Tibial nerve (tissue), 4 donors: ENCODE measurements around the gene ASB1. TPM values are rescaled to one million over a fixed set of nuclear protein-coding genes. Genes with fewer than 3 reads are reported as not detected.

Experiments used
- DNase-seq, 2 donors: peaks; one replicate each; pipeline ENCODE4 v3.0.0-alpha.2; 2019; ENCODE audit warnings: low spot score in 2 of 2
- H3K27ac ChIP-seq, 4 donors: fragments of 200-600 bp; sonication (generic) in 3 of 4; one replicate each; pipeline ENCODE4 v1.5.1; 2017 to 2019; ENCODE audit warnings: mild to moderate bottlenecking in 1 of 4
- H3K27me3 ChIP-seq, 2 donors: fragments of 200-600 bp; sonication (generic) in 1 of 2; one replicate each; pipeline versions ENCODE4 v1.5.1 to v1.6.0; 2017 to 2019
- H3K36me3 ChIP-seq, 3 donors: fragments of 200-600 bp; sonication (generic); one replicate each; pipeline ENCODE4 v1.5.1; 2018 to 2019
- H3K4me1 ChIP-seq, 4 donors: fragments of 200-600 bp; sonication (generic) in 3 of 4; one replicate each; pipeline ENCODE4 v1.5.1; 2017 to 2019
- H3K4me3 ChIP-seq, 4 donors: fragments of 200-600 bp; sonication (generic) in 3 of 4; one replicate each; pipeline ENCODE4 v1.5.1; 2017 to 2019; ENCODE audit warnings: mild to moderate bottlenecking in 1 of 4, moderate library complexity in 1 of 4
- H3K9me3 ChIP-seq, 4 donors: fragments of 200-600 bp; sonication (generic) in 3 of 4; one replicate each; pipeline ENCODE4 v1.5.1; 2017 to 2019
- EP300 ChIP-seq, 2 donors: sonication (generic); formaldehyde crosslinking; IDR thresholded peaks; one replicate each; pipeline ENCODE4 v1.6.1; 2017; ENCODE audit warnings: antibody characterized with exemption in 2 of 2, mild to moderate bottlenecking in 1 of 2
- POLR2A ChIP-seq, 2 donors: fragments of 450-650 bp; IDR thresholded peaks; one replicate each; pipeline ENCODE4 v1.6.1; 2017; ENCODE audit warnings: antibody characterized with exemption in 2 of 2, mild to moderate bottlenecking in 2 of 2, moderate library complexity in 2 of 2
- WGBS, 2 donors: methylation state at CpG; one replicate each; pipeline ENCODE4 v1.1.5; 2018; 5-methylcytosine and 5-hydroxymethylcytosine counted together
- total RNA-seq, 4 donors: library from RNA; depleted of rRNA; stranded (reverse); fragments of >200 nt; gene quantifications; one replicate each; pipeline ENCODE4 v1.1.0, GENCODE V29; 2016
- TF ChIP-seq, protein P1 (sequence below), 5 experiments: fragments of 200-600 bp in 3 of 5; fragments of 450-650 bp in 2 of 5; sonication (generic) in 3 of 5; IDR thresholded peaks; one replicate each; pipeline ENCODE4 v1.5.1; 2016 to 2019; ENCODE audit warnings: antibody characterized with exemption in 5 of 5, mild to moderate bottlenecking in 3 of 5, moderate library complexity in 2 of 5

Gene ASB1
- total RNA-seq, 4 donors from 2014 or later = 21.3 to 26.0 (median 24.2) TPM

DNA sequence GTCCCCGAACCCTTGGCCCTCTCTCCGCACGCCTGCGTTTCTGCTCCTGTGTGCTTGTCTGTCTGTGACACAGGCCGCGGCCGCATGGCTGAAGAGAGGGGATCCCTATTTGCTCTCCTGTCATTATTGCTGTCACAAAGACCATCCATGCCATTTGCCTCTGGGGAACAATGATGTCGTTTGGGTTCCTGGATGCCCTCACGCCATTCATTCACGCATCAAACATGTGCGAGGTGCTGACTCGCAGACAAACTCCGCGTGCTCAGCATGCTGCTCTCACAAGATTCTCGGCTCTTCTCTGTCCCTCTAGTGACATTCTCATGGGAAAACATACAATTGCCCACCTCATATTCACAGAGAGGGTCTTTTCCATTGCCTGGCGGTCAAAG is 67.8 kb downstream of the ASB1 start:
- TF ChIP-seq EP300 (IDR thresholded peaks at IDR 0.05) (no peak), POLR2A (IDR thresholded peaks at IDR 0.05) (no peak)
- TF ChIP-seq, protein P1, sequence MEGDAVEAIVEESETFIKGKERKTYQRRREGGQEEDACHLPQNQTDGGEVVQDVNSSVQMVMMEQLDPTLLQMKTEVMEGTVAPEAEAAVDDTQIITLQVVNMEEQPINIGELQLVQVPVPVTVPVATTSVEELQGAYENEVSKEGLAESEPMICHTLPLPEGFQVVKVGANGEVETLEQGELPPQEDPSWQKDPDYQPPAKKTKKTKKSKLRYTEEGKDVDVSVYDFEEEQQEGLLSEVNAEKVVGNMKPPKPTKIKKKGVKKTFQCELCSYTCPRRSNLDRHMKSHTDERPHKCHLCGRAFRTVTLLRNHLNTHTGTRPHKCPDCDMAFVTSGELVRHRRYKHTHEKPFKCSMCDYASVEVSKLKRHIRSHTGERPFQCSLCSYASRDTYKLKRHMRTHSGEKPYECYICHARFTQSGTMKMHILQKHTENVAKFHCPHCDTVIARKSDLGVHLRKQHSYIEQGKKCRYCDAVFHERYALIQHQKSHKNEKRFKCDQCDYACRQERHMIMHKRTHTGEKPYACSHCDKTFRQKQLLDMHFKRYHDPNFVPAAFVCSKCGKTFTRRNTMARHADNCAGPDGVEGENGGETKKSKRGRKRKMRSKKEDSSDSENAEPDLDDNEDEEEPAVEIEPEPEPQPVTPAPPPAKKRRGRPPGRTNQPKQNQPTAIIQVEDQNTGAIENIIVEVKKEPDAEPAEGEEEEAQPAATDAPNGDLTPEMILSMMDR (IDR thresholded peaks at IDR 0.05) = no peak
- Histone ChIP-seq H3K4me3 (no peak overlapping the region), H3K36me3 (no peaks in the 10 kb centered on the region), H3K27me3 (no peaks in the 10 kb centered on the region), H3K27ac (no peak overlapping the region), H3K9me3 (no peaks in the 10 kb centered on the region), H3K4me1 (peaks cover 0 to 6% (median 0%) of the 10 kb centered on the region in 4 donors)
- WGBS, 2 donors = 85 to 86% methylated on average over 12 to 16 of the region's 16 CpGs
- DNase-seq = no peak

DNA sequence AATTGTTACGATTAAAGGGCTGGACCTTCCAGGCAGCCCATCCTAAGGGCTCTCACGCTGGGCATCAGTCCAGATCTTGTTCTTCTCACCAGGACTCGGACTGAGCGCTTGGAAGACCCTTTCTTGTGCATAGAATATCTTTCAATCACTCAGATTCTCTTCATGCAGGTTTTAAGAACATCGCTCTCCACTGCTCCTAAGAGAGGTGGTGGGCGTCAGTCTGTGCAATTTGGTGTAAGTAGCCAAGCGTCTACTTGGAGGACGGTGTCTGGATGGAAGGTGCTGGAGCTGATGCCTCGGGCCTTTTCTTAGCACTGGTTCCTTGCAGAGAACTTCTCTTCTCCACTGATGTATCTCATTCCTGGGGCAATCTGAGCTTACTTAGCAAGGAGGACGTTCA is 68.7 kb downstream of the ASB1 start:
- TF ChIP-seq, protein P1 (IDR thresholded peaks at IDR 0.05) = no peak
- TF ChIP-seq POLR2A (IDR thresholded peaks at IDR 0.05) (no peak), EP300 (IDR thresholded peaks at IDR 0.05) (no peak)
- Histone ChIP-seq H3K27ac (no peak overlapping the region), H3K4me3 (no peak overlapping the region), H3K27me3 (no peaks in the 10 kb centered on the region), H3K4me1 (peaks cover 0 to 6% (median 0%) of the 10 kb centered on the region in 4 donors), H3K36me3 (no peaks in the 10 kb centered on the region), H3K9me3 (no peaks in the 10 kb centered on the region)
- 82 to 87% methylated on average over 10 of the region's 10 CpGs for WGBS, 2 donors
- DNase-seq = no peak

GRCh38 chr2:238496756-238497609 is 70.3 kb downstream of the ASB1 start:
- Histone ChIP-seq H3K27ac (no peak overlapping the region), H3K27me3 (no peaks in the 10 kb centered on the region), H3K4me3 (no peak overlapping the region), H3K36me3 (no peaks in the 10 kb centered on the region), H3K4me1 (peaks cover 0 to 6% (median 0%) of the 10 kb centered on the region in 4 donors), H3K9me3 (no peaks in the 10 kb centered on the region)
- TF ChIP-seq POLR2A (IDR thresholded peaks at IDR 0.05) (no peak), EP300 (IDR thresholded peaks at IDR 0.05) (no peak)
- TF ChIP-seq, protein P1 (IDR thresholded peaks at IDR 0.05) = no peak
- DNase-seq = no peak
- WGBS, 2 donors = 89 to 90% methylated on average over 23 of the region's 23 CpGs

- H3K36me3 ChIP-seq = no peaks in the 10 kb centered on the region
- 91 to 93% methylated on average over 7 of the region's 7 CpGs for WGBS, 2 donors
- H3K9me3 ChIP-seq = no peaks in the 10 kb centered on the region
- H3K27me3 ChIP-seq = no peaks in the 10 kb centered on the region
- no peak overlapping the region for H3K27ac ChIP-seq
- no peak for TF ChIP-seq EP300 (IDR thresholded peaks at IDR 0.05)
- TF ChIP-seq POLR2A (IDR thresholded peaks at IDR 0.05) = no peak
- TF ChIP-seq, protein P1 (IDR thresholded peaks at IDR 0.05) = no peak
- H3K4me3 ChIP-seq = no peak overlapping the region
- H3K4me1 ChIP-seq = peaks cover 0 to 6% (median 0%) of the 10 kb centered on the region in 4 donors
- no peak for DNase-seq
These were observed 70.9 kb downstream of the ASB1 start for GRCh38 chr2:238497610-238498005.

GRCh38 chr2:238498188-238498587 is 71.5 kb downstream of the ASB1 start:
- no peak for DNase-seq
- WGBS, 2 donors = 89 to 94% methylated on average over 8 of the region's 8 CpGs
- Histone ChIP-seq H3K9me3 (no peaks in the 10 kb centered on the region), H3K4me3 (no peak overlapping the region), H3K27ac (no peak overlapping the region), H3K36me3 (no peaks in the 10 kb centered on the region), H3K27me3 (no peaks in the 10 kb centered on the region), H3K4me1 (peaks cover 0 to 6% (median 0%) of the 10 kb centered on the region in 4 donors)
- TF ChIP-seq POLR2A (IDR thresholded peaks at IDR 0.05) (no peak), EP300 (IDR thresholded peaks at IDR 0.05) (no peak)
- TF ChIP-seq, protein P1 (IDR thresholded peaks at IDR 0.05) = no peak
